HG03095 (cell line): ENCODE data around the gene ZNF821.
"Not testable (repeated sequence)": the region's sequence is repeated elsewhere in the genome, so short reads cannot be mapped to it uniquely, and the experiment has no call there.

Experiments
- ATAC-seq: cut with Tn5 transposase; IDR thresholded peaks from one replicate; pipeline ENCODE4 v1.9.1; 2021; ENCODE audit warnings: moderate library complexity; ENCODE audit not compliant: unreplicated experiment

ZNF821 gene

GRCh38 chr16:71883849-71884638, at the start of gene ZNF821:
ZNF821 (minus strand) TSS chr16:71884182; CDS start chr16:71879946, 4,236 bp downstream.
- peak; percentile 60 for ATAC-seq

- no peak for ATAC-seq
These were observed 49.0 kb upstream of the ZNF821 start for GRCh38 chr16:71933017-71933416.

- no peak for ATAC-seq
These were observed 47.6 kb upstream of the ZNF821 start for GRCh38 chr16:71931599-71931998.

GRCh38 chr16:71931001-71931400, 47.0 kb upstream of the ZNF821 start:
- ATAC-seq: no peak

GRCh38 chr16:71930013-71930563, 46.1 kb upstream of the ZNF821 start:
- no peak for ATAC-seq

GRCh38 chr16:71929048-71929447, 45.1 kb upstream of the ZNF821 start:
- no peak for ATAC-seq

GRCh38 chr16:71927787-71928186, 43.8 kb upstream of the ZNF821 start:
- ATAC-seq: no peak

GRCh38 chr16:71927383-71927782, 43.4 kb upstream of the ZNF821 start:
- no peak for ATAC-seq

GRCh38 chr16:71924710-71925109, 40.7 kb upstream of the ZNF821 start:
- no peak for ATAC-seq

GRCh38 chr16:71923941-71924690, 40.1 kb upstream of the ZNF821 start:
- ATAC-seq: no peak

- no peak for ATAC-seq
These were observed 36.7 kb upstream of the ZNF821 start for GRCh38 chr16:71920658-71921057.

GRCh38 chr16:71919035-71919434, 35.1 kb upstream of the ZNF821 start:
- peak; percentile 87 for ATAC-seq

GRCh38 chr16:71917900-71918299, 33.9 kb upstream of the ZNF821 start:
- no peak for ATAC-seq

- no peak for ATAC-seq
These were observed 32.5 kb upstream of the ZNF821 start for GRCh38 chr16:71916397-71916920.

- no peak for ATAC-seq
These were observed 31.4 kb upstream of the ZNF821 start for GRCh38 chr16:71915350-71915749.

GRCh38 chr16:71914802-71915201, 30.8 kb upstream of the ZNF821 start:
- no peak for ATAC-seq

- ATAC-seq: no peak
These were observed 28.7 kb upstream of the ZNF821 start for GRCh38 chr16:71912534-71913275.

GRCh38 chr16:71911121-71911520, 27.1 kb upstream of the ZNF821 start:
- no peak for ATAC-seq

- not testable (repeated sequence) for ATAC-seq
These were observed 21.8 kb upstream of the ZNF821 start for GRCh38 chr16:71905765-71906164.

- ATAC-seq: no peak
These were observed 20.3 kb upstream of the ZNF821 start for GRCh38 chr16:71904239-71904638.

- ATAC-seq: no peak
These were observed 19.6 kb upstream of the ZNF821 start for GRCh38 chr16:71903608-71904007.
